Calu3 (cell line): ENCODE results near the gene SAMD10. TPM values are rescaled to one million over a fixed set of nuclear protein-coding genes. Genes with fewer than 3 reads are reported as not detected.

Source experiments
- BruUV-seq: library from RNA; stranded (reverse); fragments of 400-500 nt; replicated peaks from 2 replicates; lab custom pipeline; 2021; lab: Mats Ljungman, UMichigan
- CTCF ChIA-PET: fragments of 300-600 bp; sonication (Branson Sonifier 250); formaldehyde crosslinking; loops from one replicate; lab custom pipeline; 2022; ENCODE audit warnings: antibody characterized with exemption; lab: Charles Lee
- DNase-seq: peaks from one replicate; pipeline ENCODE4 v3.0.0; 2022
- H3K27ac Mint-ChIP-seq: one replicate; pipeline ENCODE4 v1.8.0; 2022; ENCODE audit warnings: mixed read lengths; ENCODE audit not compliant: unreplicated experiment
- H3K27me3 Mint-ChIP-seq: one replicate; pipeline ENCODE4 v1.8.0; 2022; ENCODE audit warnings: mixed read lengths; ENCODE audit not compliant: unreplicated experiment
- H3K36me3 Mint-ChIP-seq: one replicate; pipeline ENCODE4 v1.8.0; 2022; ENCODE audit warnings: mild to moderate bottlenecking, moderate library complexity, mixed read lengths; ENCODE audit not compliant: insufficient read depth, unreplicated experiment
- H3K4me1 Mint-ChIP-seq: one replicate; pipeline ENCODE4 v1.8.0; 2022; ENCODE audit warnings: mild to moderate bottlenecking, low read depth, mixed read lengths; ENCODE audit not compliant: unreplicated experiment
- H3K4me3 Mint-ChIP-seq: one replicate; pipeline ENCODE4 v1.8.0; 2022; ENCODE audit warnings: mild to moderate bottlenecking, low read depth, moderate library complexity, mixed read lengths; ENCODE audit not compliant: unreplicated experiment
- H3K9me3 Mint-ChIP-seq: one replicate; pipeline ENCODE4 v1.8.0; 2022; ENCODE audit warnings: low read depth, mixed read lengths; ENCODE audit not compliant: unreplicated experiment
- CTCF ChIP-seq: fragments of 200-600 bp; IDR thresholded peaks from one replicate; pipeline ENCODE4 v1.8.0; 2022; ENCODE audit warnings: antibody characterized with exemption; ENCODE audit not compliant: unreplicated experiment
- intact Hi-C: fragments of 100-400 bp; cut with micrococcal nuclease; formaldehyde crosslinking; loops from one replicate; pipeline ENCODE4 v1.10.0; 2022; ENCODE audit not compliant: unreplicated experiment
- total RNA-seq: library from RNA; stranded (reverse); gene quantifications from 2 replicates; pipeline ENCODE4 v1.2.3, GENCODE V29; 2022

The SAMD10 gene
- total RNA-seq, 1 experiment from 2014 or later = 23.6 TPM

GRCh38 chr20:63959699-63960075 lies 19.8 kb downstream of the SAMD10 start:
- H3K4me3 Mint-ChIP-seq = no peak overlapping the region
- peaks cover 82% of the 10 kb centered on the region for H3K36me3 Mint-ChIP-seq
- intact Hi-C loops = no loop called here
- H3K4me1 Mint-ChIP-seq = peaks cover 7% of the 10 kb centered on the region
- no peak for TF ChIP-seq CTCF
- no peaks in the 10 kb centered on the region for H3K27me3 Mint-ChIP-seq
- no peak for DNase-seq
- CTCF ChIA-PET = no interaction called here
- H3K9me3 Mint-ChIP-seq = no peaks in the 10 kb centered on the region
- H3K27ac Mint-ChIP-seq = no peak overlapping the region
- BruUV-seq = no TSS peak

- no peaks in the 10 kb centered on the region for H3K27me3 Mint-ChIP-seq
- no TSS peak for BruUV-seq
- intact Hi-C loops = no loop called here
- H3K27ac Mint-ChIP-seq = no peak overlapping the region
- CTCF ChIA-PET = interaction anchor here (0.5 kb wide), 1 partner anchor 385 kb away, joined by 4 read pairs; the partner anchor contains the start of gene HELZ2
- no peak overlapping the region for H3K4me3 Mint-ChIP-seq
- H3K9me3 Mint-ChIP-seq = no peaks in the 10 kb centered on the region
- no peak for TF ChIP-seq CTCF
- peaks cover 83% of the 10 kb centered on the region for H3K36me3 Mint-ChIP-seq
- no peak for DNase-seq
- H3K4me1 Mint-ChIP-seq = peaks cover 12% of the 10 kb centered on the region
Observed at GRCh38 chr20:63958964-63959698, 20.3 kb downstream of the SAMD10 start.

- peak overlapping the region; percentile 85 for H3K4me3 Mint-ChIP-seq
- peaks cover 81% of the 10 kb centered on the region for H3K36me3 Mint-ChIP-seq
- no peak for DNase-seq
- no peak for TF ChIP-seq CTCF
- BruUV-seq = no TSS peak
- no peaks in the 10 kb centered on the region for H3K27me3 Mint-ChIP-seq
- peaks cover 19% of the 10 kb centered on the region for H3K4me1 Mint-ChIP-seq
- CTCF ChIA-PET = interaction anchor here (0.5 kb wide), 1 partner anchor 384 kb away, joined by 4 read pairs; the partner anchor contains the start of gene HELZ2
- H3K27ac Mint-ChIP-seq = peak overlapping the region; percentile 9
- intact Hi-C loops = no loop called here
- no peaks in the 10 kb centered on the region for H3K9me3 Mint-ChIP-seq
Observed at GRCh38 chr20:63958471-63958870, 21.0 kb downstream of the SAMD10 start.

GRCh38 chr20:63957690-63958441 lies 21.6 kb downstream of the SAMD10 start:
- Mint-ChIP-seq H3K36me3 (peaks cover 83% of the 10 kb centered on the region), H3K9me3 (no peaks in the 10 kb centered on the region), H3K4me3 (peak overlapping the region; percentile 85), H3K27ac (peak overlapping the region; percentile 77), H3K4me1 (peaks cover 23% of the 10 kb centered on the region), H3K27me3 (no peaks in the 10 kb centered on the region)
- CTCF ChIA-PET = interaction anchor here (0.5 to 2.0 kb wide), 5 partner anchors 16 to 420 kb away, joined by 3 to 17 read pairs (median 4); partner anchors contain the start of genes PRPF6 and SAMD10
- no peak for DNase-seq
- intact Hi-C loops = no loop called here
- no peak for TF ChIP-seq CTCF
- no TSS peak for BruUV-seq
